ENCODE results near the gene COLEC12. TPM values are rescaled to one million over a fixed set of nuclear protein-coding genes. Genes with fewer than 3 reads are reported as not detected.

COLEC12 gene
- total and polyA plus RNA-seq, 5 donors = 1.7 to 10.6 (median 6.5) TPM

DNA sequence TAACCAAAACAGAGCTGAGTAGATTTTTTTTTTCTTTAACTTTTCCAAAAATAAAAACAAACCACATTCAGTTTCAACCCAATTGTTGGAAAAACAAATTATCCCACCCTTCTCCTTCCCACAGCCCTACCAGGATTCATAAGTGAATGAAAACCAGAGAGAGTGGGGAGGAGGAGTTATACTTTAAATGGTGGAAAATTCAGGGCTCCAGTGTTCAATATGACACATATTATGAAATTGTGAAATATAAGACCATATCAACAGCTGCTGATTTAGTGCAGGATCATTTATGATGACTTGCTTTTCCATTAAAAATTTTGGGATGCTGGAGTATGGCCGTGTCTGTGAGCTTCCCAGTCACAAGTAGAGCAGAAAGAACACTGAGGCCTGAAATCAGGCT is 26.7 kb downstream of the COLEC12 start:
- peaks cover 3% of the 10 kb centered on the region for H3K4me1 ChIP-seq (ENCODE audit: control insufficient read depth, insufficient read depth, low read length)
- no peaks in the 10 kb centered on the region for H3K27me3 ChIP-seq (ENCODE audit: control insufficient read depth, insufficient read depth)

DNA sequence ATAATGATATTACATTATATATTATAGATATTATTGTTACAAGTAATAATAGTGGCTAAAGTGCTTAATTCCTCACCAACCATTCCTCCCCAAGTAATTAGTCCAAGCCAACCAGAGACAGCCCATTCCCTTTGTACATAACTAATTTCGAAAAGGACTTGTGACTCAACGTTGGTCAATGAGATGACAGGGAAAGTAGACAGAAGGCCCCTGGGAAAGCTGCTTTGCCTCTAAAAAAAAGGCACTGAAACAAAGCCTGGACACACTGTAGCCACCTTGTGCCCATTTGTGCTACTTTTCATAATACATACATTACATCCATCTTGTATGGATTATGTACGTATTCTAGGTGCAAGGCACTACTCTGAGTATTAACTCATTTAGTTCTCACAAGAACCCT is 28.8 kb downstream of the COLEC12 start:
- intact Hi-C loops (cut with DNase I) = no loop called here
- ATAC-seq = no peak

More for the DNA sequence above, 26.7 kb downstream of the COLEC12 start:
- WGBS = 85% methylated on average over 1 of the region's 1 CpG
- ATAC-seq (no peak), DNase-seq (no peak)
- Histone ChIP-seq H3K27ac (ENCODE audit: low read length) (no peak overlapping the region), H3K9me3 (ENCODE audit: control insufficient read depth, low read length) (no peaks in the 10 kb centered on the region), H3K4me3 (ENCODE audit: low read length) (no peak overlapping the region)
- intact Hi-C loops (cut with DNase I) = no loop called here

DNA sequence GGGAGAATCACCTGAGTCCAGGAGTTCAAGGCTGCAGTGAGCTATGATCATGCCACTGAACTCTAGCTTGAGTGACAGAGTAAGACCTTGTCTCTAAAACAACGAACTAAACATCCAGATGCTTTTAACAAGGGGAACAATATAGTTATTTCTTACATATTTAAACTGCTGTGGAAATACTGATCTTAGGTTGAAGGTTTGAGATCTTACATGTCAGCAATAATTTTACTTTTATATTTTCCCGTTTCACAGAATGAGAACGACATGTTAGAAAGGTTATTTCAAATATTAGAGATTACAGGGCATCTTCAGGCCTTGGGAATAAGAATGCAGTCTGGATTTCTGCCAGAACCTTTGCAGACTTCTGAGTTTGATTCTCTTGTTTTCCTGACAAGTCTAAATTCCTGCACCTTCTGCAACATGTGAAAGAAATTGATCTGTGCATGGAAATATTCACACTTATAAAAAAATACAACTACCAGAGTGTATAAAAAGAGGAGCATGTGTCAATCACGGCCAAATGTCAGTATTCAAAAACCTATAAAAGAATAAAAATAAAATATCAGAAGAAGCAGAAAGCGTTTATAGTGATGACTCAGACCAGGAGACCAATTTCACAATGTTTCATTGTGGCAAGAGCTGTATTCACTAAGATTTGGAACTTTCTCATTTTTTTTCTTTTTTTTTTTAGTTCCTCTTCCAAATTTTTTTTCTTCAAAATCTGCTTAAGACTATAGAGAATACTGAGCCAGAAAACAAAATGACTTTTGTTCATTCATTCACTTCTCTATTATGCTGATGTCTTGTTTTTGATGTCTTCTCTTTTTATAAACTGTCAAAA is 29.6 kb downstream of the COLEC12 start:
- Histone ChIP-seq H3K4me1 (ENCODE audit: control insufficient read depth, insufficient read depth, low read length) (no peaks in the 10 kb centered on the region), H3K27me3 (ENCODE audit: control insufficient read depth, insufficient read depth) (no peaks in the 10 kb centered on the region), H3K4me3 (ENCODE audit: low read length) (no peak overlapping the region), H3K9me3 (ENCODE audit: control insufficient read depth, low read length) (no peaks in the 10 kb centered on the region), H3K27ac (ENCODE audit: low read length) (no peak overlapping the region)
- WGBS = 47% methylated on average over 5 of the region's 5 CpGs
- intact Hi-C loops (cut with DNase I) = no loop called here
- ATAC-seq = peak in 1 of 2 donors; percentile 27
- no peak for DNase-seq

More for the DNA sequence above, 28.8 kb downstream of the COLEC12 start:
- DNase-seq = no peak
- Histone ChIP-seq H3K4me1 (ENCODE audit: control insufficient read depth, insufficient read depth, low read length) (peaks cover 3% of the 10 kb centered on the region), H3K9me3 (ENCODE audit: control insufficient read depth, low read length) (no peaks in the 10 kb centered on the region), H3K4me3 (ENCODE audit: low read length) (no peak overlapping the region), H3K27ac (ENCODE audit: low read length) (no peak overlapping the region), H3K27me3 (ENCODE audit: control insufficient read depth, insufficient read depth) (no peaks in the 10 kb centered on the region)
- 71% methylated on average over 3 of the region's 3 CpGs for WGBS

DNA sequence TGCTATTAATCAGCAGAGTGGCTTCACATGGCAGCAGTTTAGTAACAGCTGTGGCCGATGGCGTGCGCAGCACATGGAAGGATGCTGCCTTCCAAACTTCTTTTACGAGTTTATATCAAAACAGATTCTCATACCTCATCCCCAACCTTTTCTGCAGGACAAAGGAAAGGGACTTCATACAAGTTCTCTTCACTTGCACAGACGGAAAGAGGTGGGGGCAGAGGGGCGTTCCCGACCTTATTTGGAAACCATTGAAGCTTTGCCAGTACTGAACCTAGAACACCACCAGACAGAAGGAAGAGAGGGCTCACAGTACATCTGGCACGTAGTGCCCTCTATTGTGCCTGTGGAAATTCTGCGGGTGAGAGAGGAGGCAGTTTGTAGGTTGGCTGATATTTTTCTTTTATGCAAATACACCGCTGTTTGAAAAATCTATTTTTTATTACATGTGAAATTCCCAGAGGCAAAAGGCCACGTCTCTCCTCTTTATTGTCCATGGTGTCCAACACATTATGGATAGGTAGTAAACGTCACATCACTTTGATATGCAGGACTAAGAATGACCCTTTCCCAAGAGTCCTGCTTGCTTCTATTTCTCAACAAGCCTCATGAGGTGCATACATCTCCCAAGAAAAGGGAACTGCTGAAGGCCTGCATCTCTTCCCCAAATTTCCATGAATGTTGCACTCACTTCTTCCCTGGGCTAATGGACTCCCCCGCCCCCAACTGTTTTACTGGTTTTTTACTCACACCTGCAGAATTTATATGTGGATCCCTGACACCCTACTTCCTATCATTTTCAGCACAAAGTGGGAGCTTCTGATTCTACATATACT is 31.3 kb downstream of the COLEC12 start:
- no peaks in the 10 kb centered on the region for H3K9me3 ChIP-seq (ENCODE audit: control insufficient read depth, low read length)
- no peak overlapping the region for H3K4me3 ChIP-seq (ENCODE audit: low read length)
- intact Hi-C loops (cut with DNase I) = no loop called here
- no peaks in the 10 kb centered on the region for H3K4me1 ChIP-seq (ENCODE audit: control insufficient read depth, insufficient read depth, low read length)
- H3K27me3 ChIP-seq (ENCODE audit: control insufficient read depth, insufficient read depth) = no peaks in the 10 kb centered on the region
- H3K27ac ChIP-seq (ENCODE audit: low read length) = no peak overlapping the region
- DNase-seq (no peak), ATAC-seq (no peak)
- 71% methylated on average over 13 of the region's 13 CpGs for WGBS

DNA sequence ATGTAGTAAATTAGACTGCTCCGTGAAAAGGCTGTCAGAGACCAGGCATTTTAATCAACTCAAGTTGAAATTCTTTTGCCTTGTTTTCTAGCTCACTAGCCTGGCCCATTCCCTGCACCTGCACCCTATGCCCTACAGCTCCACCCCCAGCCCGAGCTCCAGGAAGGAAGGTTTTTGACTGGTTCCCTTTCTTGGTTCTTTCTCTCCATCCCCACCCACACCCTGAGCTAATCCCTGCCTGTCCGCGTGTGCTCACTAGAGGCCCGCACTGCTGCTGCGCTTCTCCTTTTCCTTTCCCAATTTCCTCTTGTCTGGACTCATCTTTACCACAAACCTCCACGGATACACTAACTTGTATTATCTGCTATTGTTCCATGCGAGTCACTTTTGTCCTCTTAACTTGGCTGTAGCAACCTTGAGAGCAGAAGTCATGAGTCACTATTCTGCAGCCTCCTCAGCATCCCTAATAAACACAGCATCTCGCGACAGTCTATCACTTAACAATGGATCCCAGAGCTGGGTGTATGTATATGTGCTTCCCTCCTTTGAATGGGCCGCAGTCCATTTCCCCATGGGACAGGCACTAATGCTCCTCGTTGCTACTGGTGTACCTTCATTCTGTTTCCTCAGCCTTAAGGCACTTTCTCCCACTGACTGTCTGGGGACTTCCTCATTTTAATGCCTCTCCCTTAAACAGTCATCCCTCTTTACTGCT is 36.5 kb downstream of the COLEC12 start:
- WGBS = 56% methylated on average over 12 of the region's 12 CpGs
- Histone ChIP-seq H3K9me3 (ENCODE audit: control insufficient read depth, low read length) (no peaks in the 10 kb centered on the region), H3K4me3 (ENCODE audit: low read length) (no peak overlapping the region), H3K27ac (ENCODE audit: low read length) (no peak overlapping the region), H3K27me3 (ENCODE audit: control insufficient read depth, insufficient read depth) (no peaks in the 10 kb centered on the region), H3K4me1 (ENCODE audit: control insufficient read depth, insufficient read depth, low read length) (no peaks in the 10 kb centered on the region)
- ATAC-seq = peak; percentile 11 to 69
- DNase-seq = peak in 2 of 3 donors; percentile 51 to 59
- intact Hi-C loops (cut with DNase I) = no loop called here

DNA sequence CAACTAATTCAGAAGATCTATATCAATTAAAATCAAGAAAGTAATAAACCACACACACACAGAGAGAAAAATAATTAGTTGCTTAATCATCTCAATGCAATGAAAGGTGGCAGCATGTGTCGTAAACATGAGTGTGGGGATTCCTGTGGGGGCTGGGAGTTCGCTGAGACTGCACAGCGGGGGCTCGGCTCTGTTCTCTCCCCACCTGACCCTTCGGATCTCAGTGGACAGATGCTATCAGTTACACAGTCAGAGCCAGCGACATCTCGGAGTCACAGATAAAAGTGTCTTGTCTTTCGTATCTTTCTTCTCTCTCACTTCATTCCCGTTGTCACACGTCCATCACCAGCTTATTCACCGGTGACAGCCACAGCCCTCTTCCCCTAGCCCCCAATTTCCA is 37.1 kb downstream of the COLEC12 start:
- H3K27me3 ChIP-seq (ENCODE audit: control insufficient read depth, insufficient read depth) = no peaks in the 10 kb centered on the region
- H3K4me3 ChIP-seq (ENCODE audit: low read length) = no peak overlapping the region
- no peak for ATAC-seq
- H3K9me3 ChIP-seq (ENCODE audit: control insufficient read depth, low read length) = no peaks in the 10 kb centered on the region
- no peak for DNase-seq
- 59% methylated on average over 11 of the region's 11 CpGs for WGBS
- intact Hi-C loops (cut with DNase I) = no loop called here
- H3K4me1 ChIP-seq (ENCODE audit: control insufficient read depth, insufficient read depth, low read length) = no peaks in the 10 kb centered on the region
- no peak overlapping the region for H3K27ac ChIP-seq (ENCODE audit: low read length)

DNA sequence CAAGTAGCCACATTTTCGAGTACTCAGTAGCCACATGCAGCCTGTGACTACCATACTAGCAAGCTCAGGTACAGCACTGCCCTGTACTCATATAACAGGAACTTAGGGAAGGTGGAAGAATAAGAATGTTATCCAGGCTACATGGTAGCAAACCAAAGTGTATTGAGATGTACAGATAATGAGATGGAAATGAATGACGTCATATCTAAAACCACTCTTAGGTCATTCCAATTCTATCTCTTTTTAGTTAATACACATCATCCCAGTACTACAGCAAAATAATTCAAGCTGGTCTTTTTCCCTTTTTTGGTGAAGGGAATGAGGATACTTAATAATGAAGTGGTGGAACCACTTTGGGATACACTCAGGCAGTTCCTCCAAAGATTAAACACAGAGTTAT is 38.7 kb downstream of the COLEC12 start:
- H3K27ac ChIP-seq (ENCODE audit: low read length) = no peak overlapping the region
- intact Hi-C loops (cut with DNase I) = no loop called here
- H3K4me3 ChIP-seq (ENCODE audit: low read length) = no peak overlapping the region
- DNase-seq (no peak), ATAC-seq (no peak)
- H3K9me3 ChIP-seq (ENCODE audit: control insufficient read depth, low read length) = no peaks in the 10 kb centered on the region
- H3K4me1 ChIP-seq (ENCODE audit: control insufficient read depth, insufficient read depth, low read length) = no peaks in the 10 kb centered on the region
- H3K27me3 ChIP-seq (ENCODE audit: control insufficient read depth, insufficient read depth) = no peaks in the 10 kb centered on the region
- 41% methylated on average over 2 of the region's 2 CpGs for WGBS

DNA sequence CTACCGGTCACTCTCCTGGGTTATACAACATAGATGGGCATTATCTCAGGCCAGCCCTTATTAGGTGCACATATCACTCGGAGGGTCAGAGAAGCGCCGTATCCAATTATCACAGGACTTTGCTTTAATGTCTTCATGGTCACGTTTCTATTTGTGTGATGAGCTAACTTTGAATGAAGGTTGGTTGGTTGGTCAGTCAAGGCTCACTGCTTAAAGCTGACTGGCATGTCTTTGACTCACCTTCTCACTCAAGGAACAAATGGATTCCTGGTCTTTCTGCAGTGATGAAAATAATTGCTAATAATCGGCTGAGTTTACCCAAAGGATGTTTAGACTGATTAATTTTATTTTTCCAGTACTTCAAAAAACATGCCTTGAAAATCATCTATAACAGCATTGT is 39.7 kb downstream of the COLEC12 start:
- Histone ChIP-seq H3K4me1 (ENCODE audit: control insufficient read depth, insufficient read depth, low read length) (no peaks in the 10 kb centered on the region), H3K9me3 (ENCODE audit: control insufficient read depth, low read length) (no peaks in the 10 kb centered on the region), H3K27ac (ENCODE audit: low read length) (no peak overlapping the region), H3K27me3 (ENCODE audit: control insufficient read depth, insufficient read depth) (no peaks in the 10 kb centered on the region), H3K4me3 (ENCODE audit: low read length) (no peak overlapping the region)
- 78% methylated on average over 5 of the region's 6 CpGs for WGBS
- intact Hi-C loops (cut with DNase I) = no loop called here
- DNase-seq (no peak), ATAC-seq (no peak)

DNA sequence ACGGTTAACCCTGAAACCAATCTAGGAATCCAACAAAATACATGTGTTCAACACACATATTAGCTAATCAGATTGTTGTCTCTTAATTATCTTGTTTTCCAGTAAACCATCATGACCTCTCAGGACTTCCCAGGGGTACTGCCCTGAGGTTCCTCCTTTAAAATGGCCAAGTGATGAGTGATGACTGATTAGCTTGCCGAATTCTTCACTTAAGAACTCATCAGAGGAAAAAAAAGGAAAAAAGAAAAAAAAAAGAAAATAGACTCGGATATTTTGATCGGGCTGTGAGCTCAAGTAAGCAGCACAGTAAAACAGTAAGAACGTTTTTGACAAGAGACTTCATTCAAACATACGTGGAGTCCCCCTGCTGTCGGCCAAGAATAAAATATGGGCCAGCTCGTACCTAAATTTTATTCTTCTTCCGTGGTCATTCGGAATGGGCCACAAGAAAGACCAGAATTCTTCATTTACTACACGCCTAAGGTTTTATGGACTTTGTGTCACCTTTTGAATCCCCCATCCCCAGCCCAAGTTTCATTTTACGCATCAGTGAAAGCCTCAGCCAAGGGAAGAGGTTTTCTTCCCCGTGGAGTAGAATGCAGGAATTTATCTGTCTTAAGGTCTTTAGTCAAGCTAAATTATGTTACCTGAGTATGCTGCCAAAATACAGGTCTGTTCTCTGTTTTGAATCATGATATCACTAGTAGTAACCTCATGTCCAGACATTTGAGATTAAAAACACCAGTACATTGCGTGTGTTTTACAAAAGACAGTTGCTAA is 40.5 kb downstream of the COLEC12 start:
- Histone ChIP-seq H3K27ac (ENCODE audit: low read length) (no peak overlapping the region), H3K9me3 (ENCODE audit: control insufficient read depth, low read length) (no peaks in the 10 kb centered on the region), H3K4me1 (ENCODE audit: control insufficient read depth, insufficient read depth, low read length) (no peaks in the 10 kb centered on the region), H3K27me3 (ENCODE audit: control insufficient read depth, insufficient read depth) (no peaks in the 10 kb centered on the region), H3K4me3 (ENCODE audit: low read length) (no peak overlapping the region)
- ATAC-seq (no peak), DNase-seq (no peak)
- intact Hi-C loops (cut with DNase I) = loop anchor here in 2 of 4 donors (10.0 kb wide), 2 partner anchors 45 to 155 kb away; partner anchors contain the start of gene COLEC12 (in 1 of the 2)
- 60% methylated on average over 14 of the region's 14 CpGs for WGBS

All from right cardiac atrium (tissue), 5 donors.